ENCODE measurements around the gene COL20A1. TPM values are rescaled to one million over a fixed set of nuclear protein-coding genes. Genes with fewer than 3 reads are reported as not detected.

The COL20A1 gene
- total and polyA plus RNA-seq, 2 of the 13 experiments (the other 11 are each of a cell fraction or from before 2014, with no cell fraction given), result not detected

DNA sequence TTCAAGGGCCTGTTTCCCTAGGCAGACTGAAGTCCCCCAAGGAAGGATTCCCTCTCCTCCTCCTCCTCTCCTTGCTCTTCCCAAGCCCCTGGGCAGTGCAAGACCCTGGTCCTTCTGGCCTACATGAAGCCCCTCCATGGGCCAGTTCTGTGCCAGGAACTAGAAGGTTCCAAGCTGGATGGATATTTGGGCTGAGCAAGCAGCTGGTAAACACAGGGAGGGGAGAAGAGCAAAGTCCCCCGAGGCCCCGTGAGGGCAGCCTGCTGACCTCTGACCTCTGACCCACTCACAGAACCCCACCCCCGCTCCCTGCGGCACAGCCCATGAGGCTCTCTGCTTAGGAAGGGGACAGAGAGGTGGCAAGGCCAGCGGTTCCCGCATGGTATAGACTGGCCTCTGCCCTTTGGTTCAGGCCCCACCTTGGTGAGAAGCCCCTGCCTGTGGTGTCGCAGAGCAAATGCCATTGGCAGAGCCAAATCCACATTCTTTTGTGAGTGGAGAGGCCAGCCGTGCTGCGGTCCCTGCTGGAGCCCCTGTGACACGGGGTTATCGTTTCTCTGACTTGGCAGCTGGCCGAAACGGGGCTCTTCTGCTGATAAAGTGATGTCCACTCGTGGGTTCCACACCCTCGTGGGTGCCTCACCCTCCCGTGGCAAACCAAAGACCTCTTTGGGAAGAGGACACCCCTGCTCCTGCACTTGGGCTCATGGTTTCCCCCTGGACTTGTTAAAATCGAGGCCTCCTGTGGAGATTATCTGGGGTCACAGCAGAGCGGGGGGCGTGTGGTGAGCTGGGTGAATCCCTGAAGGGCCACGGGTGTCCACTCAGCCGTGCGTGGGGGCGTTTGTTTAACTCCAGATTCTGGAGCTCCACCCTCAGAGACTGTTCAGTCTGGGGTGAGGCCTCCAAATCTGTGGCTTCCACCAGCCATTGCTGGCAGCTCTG, 70.3 kb downstream of the COL20A1 start (continued):
- TF ChIP-seq IKZF4 (CRISPR knock-in tag; IDR thresholded peaks at IDR 0.05; ENCODE audit: borderline replicate concordance, low read depth, not compliant biosample characterization) (no peak), ZNF607 (CRISPR knock-in tag; IDR thresholded peaks at IDR 0.05; ENCODE audit: borderline replicate concordance) (peak; percentile 44; the same call in 1 of the 2 replicates), ZNF329 (CRISPR knock-in tag; IDR thresholded peaks at IDR 0.05; ENCODE audit: low read depth) (no peak), RBFOX2 (IDR thresholded peaks at IDR 0.05; ENCODE audit: low read depth, low read length) (no peak), TRIM24 (CRISPR knock-in tag; IDR thresholded peaks at IDR 0.05) (peak; percentile 82; the same call in 1 of the 2 replicates), SOX5 (CRISPR knock-in tag; IDR thresholded peaks at IDR 0.05; ENCODE audit: borderline replicate concordance) (no peak), NR3C1 (CRISPR knock-in tag; IDR thresholded peaks at IDR 0.05) (no peak), SP4 (CRISPR knock-in tag; IDR thresholded peaks at IDR 0.05) (0 out of 2 replicates have a peak, but pooled peaks have one; percentile 45), SMARCC2 (IDR thresholded peaks at IDR 0.05) (no peak), ZNF121 (CRISPR knock-in tag; IDR thresholded peaks at IDR 0.05) (no peak), FOXA3 (CRISPR knock-in tag; IDR thresholded peaks at IDR 0.05) (peak; percentile 42; the same call in 1 of the 2 replicates), ZBTB7B (CRISPR knock-in tag; IDR thresholded peaks at IDR 0.05) (peak; percentile 59; the same call in 1 of the 2 replicates), EED (CRISPR knock-in tag; IDR thresholded peaks at IDR 0.05) (peak; percentile 81; the same call in 1 of the 2 replicates), MYNN (CRISPR knock-in tag; IDR thresholded peaks at IDR 0.05; ENCODE audit: low read depth) (no peak), NCOA2 (CRISPR knock-in tag; IDR thresholded peaks at IDR 0.05) (peak; percentile 39; the same call in 1 of the 2 replicates), ZNF777 (CRISPR knock-in tag; IDR thresholded peaks at IDR 0.05) (no peak), NCOA1 (CRISPR knock-in tag; IDR thresholded peaks at IDR 0.05) (no peak), SIX4 (CRISPR knock-in tag; IDR thresholded peaks at IDR 0.05) (no peak), RFX1 (IDR thresholded peaks at IDR 0.05) (no peak)
- TF ChIP-seq, protein P1, sequence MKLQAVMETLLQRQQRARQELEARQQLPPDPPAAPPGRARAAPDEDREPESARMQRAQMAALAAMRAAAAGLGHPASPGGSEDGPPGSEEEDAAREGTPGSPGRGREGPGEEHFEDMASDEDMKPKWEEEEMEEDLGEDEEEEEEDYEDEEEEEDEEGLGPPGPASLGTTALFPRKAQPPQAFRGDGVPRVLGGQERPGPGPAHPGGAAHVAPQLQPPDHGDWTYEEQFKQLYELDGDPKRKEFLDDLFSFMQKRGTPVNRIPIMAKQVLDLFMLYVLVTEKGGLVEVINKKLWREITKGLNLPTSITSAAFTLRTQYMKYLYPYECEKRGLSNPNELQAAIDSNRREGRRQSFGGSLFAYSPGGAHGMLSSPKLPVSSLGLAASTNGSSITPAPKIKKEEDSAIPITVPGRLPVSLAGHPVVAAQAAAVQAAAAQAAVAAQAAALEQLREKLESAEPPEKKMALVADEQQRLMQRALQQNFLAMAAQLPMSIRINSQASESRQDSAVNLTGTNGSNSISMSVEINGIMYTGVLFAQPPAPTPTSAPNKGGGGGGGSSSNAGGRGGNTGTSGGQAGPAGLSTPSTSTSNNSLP (IDR thresholded peaks at IDR 0.05; ENCODE audit: low read depth, low read length), result no peak
- TF ChIP-seq, protein P2, sequence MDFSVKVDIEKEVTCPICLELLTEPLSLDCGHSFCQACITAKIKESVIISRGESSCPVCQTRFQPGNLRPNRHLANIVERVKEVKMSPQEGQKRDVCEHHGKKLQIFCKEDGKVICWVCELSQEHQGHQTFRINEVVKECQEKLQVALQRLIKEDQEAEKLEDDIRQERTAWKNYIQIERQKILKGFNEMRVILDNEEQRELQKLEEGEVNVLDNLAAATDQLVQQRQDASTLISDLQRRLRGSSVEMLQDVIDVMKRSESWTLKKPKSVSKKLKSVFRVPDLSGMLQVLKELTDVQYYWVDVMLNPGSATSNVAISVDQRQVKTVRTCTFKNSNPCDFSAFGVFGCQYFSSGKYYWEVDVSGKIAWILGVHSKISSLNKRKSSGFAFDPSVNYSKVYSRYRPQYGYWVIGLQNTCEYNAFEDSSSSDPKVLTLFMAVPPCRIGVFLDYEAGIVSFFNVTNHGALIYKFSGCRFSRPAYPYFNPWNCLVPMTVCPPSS (IDR thresholded peaks at IDR 0.05), result no peak
- TF ChIP-seq, protein P3, sequence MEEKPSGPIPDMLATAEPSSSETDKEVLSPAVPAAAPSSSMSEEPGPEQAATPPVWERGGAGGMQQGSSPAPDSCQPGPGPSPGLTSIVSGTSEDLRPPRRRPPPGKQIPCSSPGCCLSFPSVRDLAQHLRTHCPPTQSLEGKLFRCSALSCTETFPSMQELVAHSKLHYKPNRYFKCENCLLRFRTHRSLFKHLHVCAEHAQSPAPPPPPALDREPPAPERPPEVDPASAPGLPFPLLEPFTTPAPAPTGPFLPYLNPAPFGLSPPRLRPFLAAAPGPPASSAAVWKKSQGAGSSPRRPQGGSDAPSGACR (CRISPR knock-in tag; IDR thresholded peaks at IDR 0.05), result no peak
- TF ChIP-seq, protein P4, sequence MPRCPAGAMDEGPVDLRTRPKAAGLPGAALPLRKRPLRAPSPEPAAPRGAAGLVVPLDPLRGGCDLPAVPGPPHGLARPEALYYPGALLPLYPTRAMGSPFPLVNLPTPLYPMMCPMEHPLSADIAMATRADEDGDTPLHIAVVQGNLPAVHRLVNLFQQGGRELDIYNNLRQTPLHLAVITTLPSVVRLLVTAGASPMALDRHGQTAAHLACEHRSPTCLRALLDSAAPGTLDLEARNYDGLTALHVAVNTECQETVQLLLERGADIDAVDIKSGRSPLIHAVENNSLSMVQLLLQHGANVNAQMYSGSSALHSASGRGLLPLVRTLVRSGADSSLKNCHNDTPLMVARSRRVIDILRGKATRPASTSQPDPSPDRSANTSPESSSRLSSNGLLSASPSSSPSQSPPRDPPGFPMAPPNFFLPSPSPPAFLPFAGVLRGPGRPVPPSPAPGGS (CRISPR knock-in tag; IDR thresholded peaks at IDR 0.05), result 0 out of 2 replicates have a peak, but pooled peaks have one; percentile 35
